DMS153 treated with DMSO at 0.1 percent for 48 hours (cell line): Measurements from ENCODE around the gene SMTNL2.
"Not testable (repeated sequence)": the region's sequence is repeated elsewhere in the genome, so short reads cannot be mapped to it uniquely, and the experiment has no call there.

ENCODE experiments used
- DNase-seq: peaks from one replicate; lab custom pipeline; 2025; ENCODE audit not compliant: unreplicated experiment; lab: John Stamatoyannopoulos, UW

SMTNL2 gene

DNA sequence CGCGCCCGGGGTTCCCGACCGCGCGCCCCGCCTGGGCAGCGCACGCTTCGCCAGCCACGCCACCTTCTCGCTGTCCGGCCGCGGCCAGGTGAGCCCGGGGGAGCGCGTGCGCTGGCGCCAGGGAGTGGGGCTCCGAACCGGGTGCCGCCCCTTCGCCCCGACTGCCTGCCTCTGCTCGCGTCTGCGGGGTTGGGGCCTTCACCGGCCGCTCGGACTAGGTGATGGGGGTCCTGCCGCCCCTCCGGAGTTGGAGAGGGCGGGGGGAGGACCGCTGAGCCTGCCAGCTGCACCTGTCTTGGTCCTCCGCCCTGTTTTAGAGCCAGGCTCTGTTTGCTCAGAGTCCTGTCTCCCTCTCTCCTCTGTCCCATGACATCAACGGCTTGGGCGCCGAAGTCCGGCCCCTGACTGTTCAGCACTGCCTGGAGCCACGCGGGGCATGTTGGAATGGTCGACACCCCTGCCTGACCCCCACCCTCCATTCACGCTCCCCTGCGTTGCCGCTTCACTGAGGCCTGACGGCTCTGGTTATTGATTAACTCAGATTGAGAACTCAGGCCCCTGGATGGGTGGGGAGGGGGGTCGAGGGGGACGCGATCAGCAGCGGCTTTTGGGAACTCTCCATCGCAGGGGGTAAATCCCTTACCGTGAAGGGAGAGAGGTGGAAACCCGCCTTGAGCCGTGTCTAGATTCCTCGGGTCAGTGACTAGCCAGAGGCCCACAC, 748 bp downstream of the SMTNL2 start:
- DNase-seq = no peak

DNA sequence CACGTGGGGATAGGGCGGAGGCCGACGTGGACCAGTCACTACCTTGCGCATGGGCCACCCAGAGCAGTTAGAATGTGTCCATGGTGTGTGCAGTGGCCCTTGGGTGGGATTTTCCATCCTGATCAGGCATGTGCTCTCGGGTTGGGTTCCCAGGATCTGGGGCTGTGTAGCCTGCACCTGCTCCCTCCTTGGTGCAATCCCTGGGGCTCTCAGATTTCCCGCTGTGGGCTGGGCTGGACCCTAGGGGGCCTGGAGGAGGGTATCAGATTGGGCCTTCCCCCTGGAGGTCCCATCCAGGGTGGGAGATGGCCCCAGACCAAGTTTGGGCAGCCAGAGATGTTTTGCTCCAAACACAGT, 1.3 kb downstream of the SMTNL2 start:
- no peak for DNase-seq

- no peak for DNase-seq
Observed at GRCh38 chr17:4586043-4586442, 1.7 kb downstream of the SMTNL2 start.

GRCh38 chr17:4587195-4587594, 2.9 kb downstream of the SMTNL2 start:
- no peak for DNase-seq

DNA sequence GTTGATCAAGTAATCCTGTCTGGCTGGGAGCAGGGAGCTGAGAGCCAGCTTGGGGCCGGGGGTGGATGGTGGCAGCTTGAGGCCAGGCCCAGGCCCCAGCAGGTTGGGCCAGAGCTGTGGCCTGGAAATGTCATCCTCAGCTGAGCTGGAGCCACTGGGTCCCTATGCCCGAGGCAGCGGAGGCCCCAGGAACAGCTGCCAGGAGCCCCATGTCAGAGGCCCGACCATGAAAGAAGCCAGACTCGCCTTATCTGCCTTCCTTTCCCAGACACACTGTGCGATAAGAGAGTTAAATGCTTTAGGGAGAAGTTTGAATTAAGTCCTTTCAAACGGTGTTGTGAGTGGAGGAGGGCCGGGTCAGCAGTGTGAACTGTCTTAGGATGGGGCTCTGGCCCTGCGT, 3.5 kb downstream of the SMTNL2 start:
- DNase-seq = no peak

- no peak for DNase-seq
Observed at GRCh38 chr17:4588391-4588790, 4.1 kb downstream of the SMTNL2 start.

GRCh38 chr17:4588898-4589625, 4.7 kb downstream of the SMTNL2 start:
- DNase-seq = no peak

DNA sequence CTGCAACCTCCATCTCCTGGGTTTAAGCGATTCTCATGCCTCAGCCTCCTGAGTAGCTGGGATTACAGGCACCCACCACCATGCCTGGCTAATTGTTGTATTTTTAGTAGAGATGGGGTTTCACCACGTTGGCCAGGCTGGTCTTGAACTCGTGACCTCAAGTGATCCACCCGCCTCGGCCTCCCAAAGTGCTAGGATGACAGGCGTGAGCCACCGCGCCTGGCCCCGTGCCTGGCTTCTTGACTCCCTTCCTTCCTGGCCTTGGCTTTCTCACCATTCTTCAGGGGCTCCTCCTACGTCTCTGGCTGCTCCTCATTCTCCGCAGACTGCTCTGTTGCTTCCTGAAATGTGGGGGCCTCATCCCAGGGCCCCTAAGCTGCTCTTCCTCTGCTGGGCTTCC, 5.7 kb downstream of the SMTNL2 start:
- DNase-seq = not testable (repeated sequence)

- no peak for DNase-seq
Observed at GRCh38 chr17:4590981-4591453, 6.7 kb downstream of the SMTNL2 start.

DNA sequence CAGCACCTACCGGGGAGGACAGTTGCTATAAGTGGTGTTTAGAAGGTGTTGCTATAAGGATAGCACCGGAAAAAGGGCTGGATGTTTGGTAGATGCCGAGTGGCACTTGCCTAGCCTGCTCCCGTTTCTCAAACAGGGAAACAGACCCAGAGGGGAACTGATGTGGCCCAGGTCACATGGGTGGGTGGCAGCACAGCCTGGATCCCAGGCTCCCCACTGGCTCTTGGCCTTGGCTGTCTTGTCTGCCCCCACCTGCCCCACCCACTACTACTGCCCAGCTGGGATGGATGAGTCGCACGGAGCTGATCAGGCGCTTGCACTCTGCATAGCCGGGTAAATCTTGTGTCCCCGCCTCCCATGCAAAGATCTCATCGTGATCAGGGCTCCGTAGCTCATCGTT, 7.2 kb downstream of the SMTNL2 start:
- no peak for DNase-seq

- no peak for DNase-seq
Observed at GRCh38 chr17:4592240-4593005, 8.1 kb downstream of the SMTNL2 start.

GRCh38 chr17:4593021-4593421, 8.7 kb downstream of the SMTNL2 start:
- DNase-seq = no peak

DNA sequence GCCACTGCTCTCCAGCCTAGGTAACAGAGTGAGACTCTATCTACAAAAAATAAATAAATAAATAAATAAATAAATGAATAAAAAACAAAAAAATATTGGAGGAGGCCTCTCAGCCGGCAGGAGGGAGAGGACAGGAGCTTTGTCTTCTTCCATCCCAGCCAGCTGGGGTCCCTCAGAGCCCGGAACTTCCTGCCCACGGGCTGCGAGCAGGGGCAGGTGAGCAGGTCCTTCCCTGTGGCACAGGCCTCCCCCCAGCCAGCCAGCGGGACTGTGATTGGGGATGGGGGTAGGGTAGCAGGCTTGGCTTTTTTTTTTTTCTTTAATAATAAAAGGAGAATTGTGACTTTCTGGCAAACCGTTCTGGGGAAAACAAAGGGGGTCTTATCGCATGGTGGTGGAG, 10.1 kb downstream of the SMTNL2 start:
- no peak for DNase-seq

DNA sequence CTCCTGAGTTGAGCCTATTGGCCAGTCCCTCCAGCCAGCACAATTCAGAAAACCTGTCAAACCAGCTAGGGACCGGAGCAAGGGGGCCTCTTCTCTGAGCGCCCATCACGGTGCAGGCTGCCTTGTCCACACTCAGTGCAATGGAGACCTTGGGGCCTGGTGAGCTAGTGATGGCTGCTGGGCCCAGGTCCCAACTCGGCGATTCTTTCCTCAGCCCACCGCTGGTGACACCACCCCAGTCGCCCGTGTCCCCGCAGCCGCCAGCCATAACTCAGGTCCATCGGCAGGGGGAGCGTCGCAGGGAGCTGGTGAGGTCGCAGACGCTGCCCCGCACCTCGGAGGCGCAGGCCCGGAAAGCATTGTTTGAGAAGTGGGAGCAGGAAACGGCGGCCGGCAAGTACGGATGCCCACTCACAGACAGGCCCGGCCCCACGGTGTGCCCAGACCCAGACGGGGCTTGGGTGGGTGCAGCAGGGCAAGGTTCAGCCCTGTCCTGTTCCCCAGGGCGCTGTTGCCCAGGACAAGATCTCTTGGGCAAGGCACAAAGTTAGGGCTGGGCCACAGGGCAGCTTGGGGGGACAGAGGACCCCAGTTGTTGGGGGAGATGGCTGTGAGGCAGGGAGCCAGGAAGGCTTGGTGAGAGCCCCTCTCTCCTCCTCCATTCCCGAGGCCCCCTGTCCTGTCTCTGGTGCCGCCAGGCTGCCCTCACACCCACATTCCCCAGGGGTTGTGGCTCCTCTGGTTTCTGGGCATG, 10.8 kb downstream of the SMTNL2 start:
- DNase-seq = peak; percentile 5

- DNase-seq = not testable (repeated sequence)
Observed at GRCh38 chr17:4595685-4596342, 11.5 kb downstream of the SMTNL2 start.

- DNase-seq = no peak
Observed at GRCh38 chr17:4596636-4597380, 12.5 kb downstream of the SMTNL2 start.

GRCh38 chr17:4597975-4598374, 13.6 kb downstream of the SMTNL2 start:
- no peak for DNase-seq

DNA sequence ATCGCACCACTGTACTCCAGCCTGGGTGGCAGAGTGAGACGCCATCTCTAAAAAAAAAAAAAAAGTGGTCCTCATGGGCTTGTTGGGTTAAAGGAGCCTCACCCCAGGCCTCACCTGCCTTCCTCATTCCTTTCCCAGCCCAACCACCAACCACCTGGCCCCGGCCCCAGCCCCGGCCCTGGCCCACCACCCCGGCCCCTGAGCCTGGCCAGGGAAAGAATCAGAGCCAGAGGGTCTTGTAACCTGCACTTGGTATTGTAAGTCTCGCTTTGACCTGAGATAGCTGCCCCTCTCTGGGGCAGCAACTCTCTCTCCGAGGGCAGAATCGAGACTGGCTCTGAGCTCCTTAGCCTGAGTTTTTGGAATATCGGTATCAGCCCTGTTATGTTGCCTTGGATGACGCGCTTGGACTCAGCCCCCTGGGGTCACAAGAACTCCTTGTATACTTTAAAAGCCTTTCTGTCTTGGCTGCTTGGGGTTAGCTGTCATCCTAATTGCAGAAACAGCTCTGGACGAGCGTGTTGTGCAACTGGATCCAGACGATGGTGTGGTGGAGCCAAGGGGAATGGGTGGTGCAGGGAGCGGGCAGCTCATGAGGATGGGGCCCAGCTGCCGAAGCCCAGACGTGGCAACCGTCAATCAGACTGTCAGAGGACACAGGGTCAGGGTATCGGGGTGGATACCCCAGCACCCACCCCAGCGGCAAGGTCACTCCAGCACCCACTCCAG, 14.6 kb downstream of the SMTNL2 start:
- DNase-seq = no peak
